A549 (cell line): ENCODE results near the gene PRKAG2. TPM values are rescaled to one million over a fixed set of nuclear protein-coding genes. Genes with fewer than 3 reads are reported as not detected.
A peak's percentile ranks its signal among the peaks of the same experiment; 100 is the strongest.

Experiments
- ATAC-seq, 2 experiments: fragments of 200-7000 bp in 1 of 2; fragments of >200 bp in 1 of 2; cut with Nextera tagmentation in 1 of 2; cut with Tn5 transposase in 1 of 2; 3 replicates each; pipeline versions ENCODE4 v1.8.0 to v1.9.1; 2018 to 2020; ENCODE audit warnings: mild to moderate bottlenecking in 1 of 2, moderate library complexity in 1 of 2
- CTCF ChIA-PET: fragments of 300-600 bp; sonication (Branson Sonifier 250); formaldehyde crosslinking; extraction: SDS; loops from one replicate; lab custom pipeline; 2021; ENCODE audit warnings: antibody characterized with exemption, inconsistent platforms; lab: Yijun Ruan, JAX
- POLR2A ChIA-PET: fragments of 350-600 bp; formaldehyde crosslinking; extraction: SDS; loops from one replicate; lab custom pipeline; 2021; ENCODE audit warnings: antibody characterized with exemption, inconsistent platforms; lab: Yijun Ruan, JAX
- DNase-seq, 2 experiments: peaks; one replicate each; pipeline versions ENCODE4 v3.0.0 to v3.0.0-alpha.2; 2011 to 2016; ENCODE audit warnings: low read depth in 1 of 2, low spot score in 1 of 2
- FAIRE-seq: peaks from 2 replicates; lab custom pipeline; 2011; peaks lifted over from hg19 to GRCh38; lab: Jason Lieb, UNC
- H3K27ac ChIP-seq, 2 experiments: fragments of >200 bp; sonication (Bioruptor Twin); formaldehyde crosslinking; 3 replicates each; pipeline ENCODE4 v1.5.1; 2016 to 2017
- H3K4me1 ChIP-seq: fragments of >200 bp; sonication (Bioruptor Twin); formaldehyde crosslinking; 3 replicates; pipeline ENCODE4 v1.6.1; 2016
- H3K4me2 ChIP-seq: fragments of >200 bp; sonication (Bioruptor Twin); formaldehyde crosslinking; 3 replicates; pipeline ENCODE4 v1.6.1; 2016
- H3K4me3 ChIP-seq: fragments of >200 bp; sonication (Bioruptor Twin); formaldehyde crosslinking; 3 replicates; pipeline ENCODE4 v1.5.1; 2016
- H3K9me3 ChIP-seq: fragments of >200 bp; sonication (Bioruptor Twin); formaldehyde crosslinking; 3 replicates; pipeline ENCODE4 v1.6.1; 2016
- BHLHE40 ChIP-seq: IDR thresholded peaks from 2 replicates; pipeline ENCODE4 v1.6.1; 2012; ENCODE audit warnings: low read depth, low read length, inconsistent platforms
- CBX8 ChIP-seq: fragments of 200-600 bp; sonication (generic); IDR thresholded peaks from 2 replicates; pipeline ENCODE4 v1.6.1; 2016
- CEBPB ChIP-seq, 2 experiments: fragments of >200 bp in 1 of 2; sonication (Bioruptor Twin) in 1 of 2; formaldehyde crosslinking in 1 of 2; IDR thresholded peaks; 2 replicates each; pipeline ENCODE4 v1.6.1; 2012 to 2016
- CHD4 ChIP-seq: fragments of 200-600 bp; sonication (generic); IDR thresholded peaks from 2 replicates; pipeline ENCODE4 v1.6.1; 2016; ENCODE audit warnings: antibody characterized with exemption, mild to moderate bottlenecking, borderline replicate concordance
- EHMT2 ChIP-seq: fragments of 200-600 bp; sonication (generic); IDR thresholded peaks from 2 replicates; pipeline ENCODE4 v1.6.1; 2016; ENCODE audit warnings: antibody characterized with exemption, low read depth, mild to moderate bottlenecking, moderate library complexity
- FOSB ChIP-seq: fragments of 250-450 bp; sonication (Bioruptor Pico); IDR thresholded peaks from 2 replicates; pipeline ENCODE4 v1.5.0; 2020; ENCODE audit warnings: mild to moderate bottlenecking, moderate library complexity
- FOXS1 ChIP-seq: fragments of 250-450 bp; sonication (Bioruptor Pico); IDR thresholded peaks from 2 replicates; pipeline ENCODE4 v1.5.0; 2020; ENCODE audit warnings: mild to moderate bottlenecking, moderate library complexity
- HOXA7 ChIP-seq: fragments of 250-450 bp; sonication (Bioruptor Pico); IDR thresholded peaks from 2 replicates; pipeline ENCODE4 v1.5.0; 2020; ENCODE audit warnings: mild to moderate bottlenecking, moderate library complexity
- JUN ChIP-seq, 2 experiments: fragments of >200 bp; sonication (Bioruptor Twin); formaldehyde crosslinking; IDR thresholded peaks; 2 replicates in 1 of 2; 3 replicates in 1 of 2; pipeline ENCODE4 v1.6.1; 2016 to 2017
- KDM1A ChIP-seq: fragments of 200-600 bp; sonication (generic); IDR thresholded peaks from 2 replicates; pipeline ENCODE4 v1.6.1; 2016; ENCODE audit warnings: low read depth, mild to moderate bottlenecking
- MAZ ChIP-seq: fragments of 150-350 bp; IDR thresholded peaks from 2 replicates; pipeline ENCODE4 v1.6.1; 2014; ENCODE audit warnings: antibody characterized with exemption, low read depth, low read length, borderline replicate concordance
- MYC ChIP-seq: IDR thresholded peaks from 2 replicates; pipeline ENCODE4 v1.6.1; 2012; ENCODE audit warnings: mild to moderate bottlenecking, inconsistent platforms, low read length, improper control_type of control experiment, borderline replicate concordance
- NR3C1 ChIP-seq: fragments of >200 bp; sonication (Bioruptor Twin); formaldehyde crosslinking; IDR thresholded peaks from 3 replicates; pipeline ENCODE4 v1.6.1; 2017
- PBX3 ChIP-seq: IDR thresholded peaks from 2 replicates; pipeline ENCODE4 v1.6.1; 2012
- POLR2AphosphoS2 ChIP-seq: conservative IDR thresholded peaks from 2 replicates; pipeline ENCODE4 v1.6.1; 2012; ENCODE audit warnings: low read length, improper control_type of control experiment, inconsistent platforms
- RAD21 ChIP-seq, 2 experiments: fragments of >200 bp in 1 of 2; sonication (Bioruptor Twin) in 1 of 2; formaldehyde crosslinking in 1 of 2; IDR thresholded peaks in 1 of 2; conservative IDR thresholded peaks in 1 of 2; 2 replicates in 1 of 2; 3 replicates in 1 of 2; pipeline ENCODE4 v1.6.1; 2012 to 2018; ENCODE audit warnings: inconsistent platforms in 1 of 2
- TFCP2L1 ChIP-seq: fragments of 250-450 bp; sonication (Bioruptor Pico); IDR thresholded peaks from 2 replicates; pipeline ENCODE4 v1.5.0; 2021; ENCODE audit warnings: mild to moderate bottlenecking
- USF2 ChIP-seq: fragments of 450-650 bp; IDR thresholded peaks from 2 replicates; pipeline ENCODE4 v1.6.1; 2014; ENCODE audit warnings: antibody characterized with exemption
- ZFP36 ChIP-seq: fragments of 450-650 bp; IDR thresholded peaks from 2 replicates; pipeline ENCODE4 v1.6.1; 2014; ENCODE audit warnings: borderline replicate concordance; ENCODE audit not compliant: partially characterized antibody
- WGBS: methylation state at CpG from one replicate; pipeline ENCODE4 v1.1.6; 2017; ENCODE audit errors: missing lambda C conversion rate; 5-methylcytosine and 5-hydroxymethylcytosine counted together
- polyA plus RNA-seq, 4 experiments: library from polyadenylated mRNA; depleted of rRNA in 3 of 4; stranded (reverse); fragments of >200 nt; fragmentation: RNase III in 1 of 4; extraction: RNeasy Plus Mini Kit Qiagen cat#74134 plus additional on column Dnase treatment in 1 of 4; gene quantifications; 2 replicates in 3 of 4; 3 replicates in 1 of 4; pipeline ENCODE4 v1.2.3, GENCODE V29; 2011 to 2017
- TF ChIP-seq, protein P1 (sequence below): IDR thresholded peaks from 2 replicates; pipeline ENCODE4 v1.6.1; 2012
- TF ChIP-seq, protein P2 (sequence below): fragments of 150-350 bp; IDR thresholded peaks from 2 replicates; pipeline ENCODE4 v1.6.1; 2014; ENCODE audit warnings: low read depth, mild to moderate bottlenecking, low read length

PRKAG2 gene
- polyA plus RNA-seq, 2 of the 4 experiments (the other 2 are of a cell fraction), result 26.5 to 31.7 TPM

DNA sequence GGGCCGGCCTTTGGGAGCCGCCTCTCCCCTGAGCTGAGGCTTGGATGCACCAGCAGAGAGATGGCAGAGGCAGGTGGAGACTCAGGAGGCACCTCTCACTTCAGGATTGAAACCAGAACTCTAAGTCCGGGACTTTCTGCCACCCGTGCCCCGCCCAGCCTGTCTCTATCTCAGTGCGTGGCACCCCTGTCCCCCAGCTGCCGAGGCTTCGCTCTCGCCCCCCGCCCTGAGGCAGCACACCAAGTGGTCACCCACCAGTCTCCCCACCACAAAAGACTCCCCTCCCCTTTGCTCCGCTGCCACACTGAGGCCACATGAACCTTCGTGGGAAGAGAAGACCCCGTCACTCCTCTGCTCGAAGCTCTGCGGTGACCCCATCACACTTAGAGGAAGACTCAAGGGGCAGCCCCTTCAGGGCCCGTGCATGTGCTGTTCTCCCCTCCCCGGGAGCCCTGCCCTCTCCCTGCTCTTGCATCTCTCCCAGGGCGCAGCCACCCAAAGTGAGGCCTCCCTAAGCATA, 166.7 kb downstream of the PRKAG2 start (continued):
- TF ChIP-seq CHD4 (no peak), JUN (IDR thresholded peaks at IDR 0.05) (no peak), CBX8 (no peak)

- Histone ChIP-seq H3K4me3 (no peak overlapping the region), H3K27ac (peak overlapping the region in 1 of 2 experiments; percentile 64; a peak in 2 of 6 replicates), H3K4me1 (peaks cover 40% of the 10 kb centered on the region), H3K9me3 (no peaks in the 10 kb centered on the region), H3K4me2 (no peak overlapping the region)
- TF ChIP-seq, protein P1, sequence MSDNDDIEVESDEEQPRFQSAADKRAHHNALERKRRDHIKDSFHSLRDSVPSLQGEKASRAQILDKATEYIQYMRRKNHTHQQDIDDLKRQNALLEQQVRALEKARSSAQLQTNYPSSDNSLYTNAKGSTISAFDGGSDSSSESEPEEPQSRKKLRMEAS, result no peak
- peak; percentile 17; the same call in 1 of the 2 replicates for TF ChIP-seq USF2
- 88% methylated on average over 14 of the region's 14 CpGs for WGBS
- FAIRE-seq, result no peak
- no peak for DNase-seq
- CTCF ChIA-PET, result interaction anchor here (1.0 to 4.9 kb wide), 6 partner anchors 9 to 84 kb away, joined by 3 to 34 read pairs (median 3); no protein-coding TSS in a partner anchor
- no peak for ATAC-seq
- POLR2A ChIA-PET, result no interaction called here
Measured at GRCh38 chr7:151709141-151710038, 167.5 kb downstream of the PRKAG2 start.

DNA sequence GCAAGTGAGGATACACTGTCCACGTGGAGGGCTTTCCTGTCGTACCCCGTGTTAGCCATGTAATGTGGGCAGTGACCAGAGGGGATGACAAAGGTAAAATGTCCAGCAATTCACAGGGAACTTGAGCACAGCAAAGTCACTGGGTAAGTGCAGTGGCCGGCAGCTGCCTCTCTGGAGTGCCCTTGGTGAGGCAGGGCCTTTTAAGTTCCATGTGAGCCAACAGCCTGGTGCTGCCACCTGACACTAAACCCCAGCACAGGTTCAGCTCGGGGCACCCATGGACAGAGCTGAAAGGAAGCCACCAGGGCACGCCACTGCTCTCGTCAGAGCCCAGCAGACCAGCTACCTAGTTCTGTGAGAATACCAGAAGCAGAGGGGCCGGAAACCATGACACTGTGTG, 168.3 kb downstream of the PRKAG2 start:
- H3K9me3 ChIP-seq, result no peaks in the 10 kb centered on the region
- POLR2A ChIA-PET, result no interaction called here
- CTCF ChIA-PET, result interaction anchor here (1.0 to 4.9 kb wide), 6 partner anchors 10 to 83 kb away, joined by 3 to 34 read pairs (median 3); no protein-coding TSS in a partner anchor
- peak overlapping the region in 1 of 2 experiments; percentile 36; a peak in 2 of 6 replicates for H3K27ac ChIP-seq
- H3K4me1 ChIP-seq, result peaks cover 41% of the 10 kb centered on the region
- no peak for ATAC-seq
- H3K4me2 ChIP-seq, result no peak overlapping the region
- 86% methylated on average over 7 of the region's 8 CpGs for WGBS
- FAIRE-seq, result no peak
- H3K4me3 ChIP-seq, result no peak overlapping the region
- no peak for DNase-seq
- TF ChIP-seq BHLHE40, result no peak
- TF ChIP-seq EHMT2, result no peak
- no peak for TF ChIP-seq ZFP36
- TF ChIP-seq MAZ, result no peak
- TF ChIP-seq, protein P2, sequence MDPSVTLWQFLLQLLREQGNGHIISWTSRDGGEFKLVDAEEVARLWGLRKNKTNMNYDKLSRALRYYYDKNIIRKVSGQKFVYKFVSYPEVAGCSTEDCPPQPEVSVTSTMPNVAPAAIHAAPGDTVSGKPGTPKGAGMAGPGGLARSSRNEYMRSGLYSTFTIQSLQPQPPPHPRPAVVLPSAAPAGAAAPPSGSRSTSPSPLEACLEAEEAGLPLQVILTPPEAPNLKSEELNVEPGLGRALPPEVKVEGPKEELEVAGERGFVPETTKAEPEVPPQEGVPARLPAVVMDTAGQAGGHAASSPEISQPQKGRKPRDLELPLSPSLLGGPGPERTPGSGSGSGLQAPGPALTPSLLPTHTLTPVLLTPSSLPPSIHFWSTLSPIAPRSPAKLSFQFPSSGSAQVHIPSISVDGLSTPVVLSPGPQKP, result no peak
- TF ChIP-seq POLR2AphosphoS2, result no peak
- TF ChIP-seq, all 56 proteins: peak for 0

GRCh38 chr7:151707757-151708156, 169.2 kb downstream of the PRKAG2 start:
- FAIRE-seq (no peak), DNase-seq (no peak), ATAC-seq (no peak)
- ChIA-PET POLR2A (no interaction called here), CTCF (interaction anchor here (1.0 to 5.2 kb wide), 11 partner anchors 7 to 139 kb away, joined by 3 to 44 read pairs (median 3); no protein-coding TSS in a partner anchor)
- 84% methylated on average over 14 of the region's 14 CpGs for WGBS
- Histone ChIP-seq H3K4me2 (no peak overlapping the region), H3K4me3 (no peak overlapping the region), H3K4me1 (peaks cover 38% of the 10 kb centered on the region), H3K9me3 (no peaks in the 10 kb centered on the region), H3K27ac (peak overlapping the region in 1 of 2 experiments; percentile 80; a peak in 3 of 6 replicates)
- TF ChIP-seq NR3C1, result no peak
- no peak for TF ChIP-seq FOXS1 (CRISPR knock-in tag)
- TF ChIP-seq RAD21 (conservative IDR thresholded peaks at IDR 0.05 in 1 of 2, IDR thresholded peaks at IDR 0.05 in 1 of 2), result no peak
- no peak for TF ChIP-seq CEBPB (IDR thresholded peaks at IDR 0.05)
- no peak for TF ChIP-seq FOSB (CRISPR knock-in tag)
- TF ChIP-seq PBX3, result no peak
- no peak for TF ChIP-seq MYC
- no peak for TF ChIP-seq TFCP2L1
- no peak for TF ChIP-seq KDM1A
- no peak for TF ChIP-seq HOXA7 (CRISPR knock-in tag)
